Ascending aorta (tissue), 2 donors: ENCODE results near the gene ZNF436. TPM values are rescaled to one million over a fixed set of nuclear protein-coding genes. Genes with fewer than 3 reads are reported as not detected.

ENCODE experiments used
- DNase-seq, 2 donors: peaks; one replicate each; pipeline ENCODE4 v3.0.0-alpha.2; 2019; ENCODE audit warnings: low spot score in 2 of 2
- H3K27ac ChIP-seq, 2 donors: fragments of 200-600 bp; sonication (generic); one replicate each; pipeline ENCODE4 v1.5.1; 2016 to 2017; ENCODE audit warnings: mild to moderate bottlenecking in 1 of 2
- H3K27me3 ChIP-seq: fragments of 200-600 bp; sonication (generic); one replicate; pipeline ENCODE4 v1.5.1; 2017
- H3K36me3 ChIP-seq, 2 donors: fragments of 200-600 bp; sonication (generic); one replicate each; pipeline ENCODE4 v1.5.1; 2016
- H3K4me1 ChIP-seq, 2 donors: fragments of 200-600 bp; sonication (generic); one replicate each; pipeline ENCODE4 v1.5.1; 2016 to 2017; ENCODE audit warnings: mild to moderate bottlenecking in 1 of 2
- H3K4me3 ChIP-seq, 2 donors: fragments of 200-600 bp; sonication (generic); one replicate each; pipeline ENCODE4 v1.5.1; 2016 to 2017; ENCODE audit warnings: mild to moderate bottlenecking in 1 of 2
- H3K9me3 ChIP-seq, 2 donors: fragments of 200-600 bp; sonication (generic); one replicate each; pipeline ENCODE4 v1.5.1; 2016
- CTCF ChIP-seq, 3 experiments: fragments of 200-600 bp in 2 of 3; fragments of 450-650 bp in 1 of 3; sonication (generic) in 2 of 3; IDR thresholded peaks; one replicate each; pipeline ENCODE4 v1.5.1; 2016 to 2019; ENCODE audit warnings: antibody characterized with exemption in 3 of 3, mild to moderate bottlenecking in 1 of 3, moderate library complexity in 1 of 3
- intact Hi-C: fragments of 100-400 bp; cut with DNase I; formaldehyde crosslinking; loops from one replicate; pipeline ENCODE4 v1.15.1; 2023
- total RNA-seq: library from RNA; depleted of rRNA; stranded (reverse); fragments of >200 nt; gene quantifications from one replicate; pipeline ENCODE4 v1.1.0, GENCODE V29; 2016

Gene ZNF436
- total RNA-seq, 1 donor from 2014 or later: 3.1 TPM

- Histone ChIP-seq H3K36me3 (peaks cover 7 to 12% of the 10 kb centered on the region in 2 donors), H3K27me3 (no peaks in the 10 kb centered on the region), H3K27ac (peak overlapping the region; percentile 20 to 29), H3K9me3 (no peaks in the 10 kb centered on the region), H3K4me1 (peaks cover 3 to 28% of the 10 kb centered on the region in 2 donors), H3K4me3 (no peak overlapping the region)
- intact Hi-C loops: no loop called here
- DNase-seq: no peak
- no peak for TF ChIP-seq CTCF (IDR thresholded peaks at IDR 0.05)
These were observed 37.5 kb upstream of the ZNF436 start for GRCh38 chr1:23407016-23407630.

GRCh38 chr1:23405946-23406345 is 36.3 kb upstream of the ZNF436 start:
- H3K27me3 ChIP-seq: no peaks in the 10 kb centered on the region
- H3K9me3 ChIP-seq: no peaks in the 10 kb centered on the region
- no peak for TF ChIP-seq CTCF (IDR thresholded peaks at IDR 0.05)
- H3K4me1 ChIP-seq: peaks cover 3 to 16% of the 10 kb centered on the region in 2 donors
- no peak for DNase-seq
- intact Hi-C loops: no loop called here
- no peak overlapping the region for H3K27ac ChIP-seq
- no peak overlapping the region for H3K4me3 ChIP-seq
- H3K36me3 ChIP-seq: peaks cover 7 to 12% of the 10 kb centered on the region in 2 donors

- DNase-seq: peak; percentile 53 to 92
- intact Hi-C loops: loop anchor here (1.0 to 2.0 kb wide), 2 partner anchors 35 to 60 kb away; partner anchors contain the start of genes HNRNPR and ZNF436
- peak; percentile 88 to 98 (median 98) for TF ChIP-seq CTCF (IDR thresholded peaks at IDR 0.05)
- peak overlapping the region; percentile 47 to 68 for H3K27ac ChIP-seq
- H3K9me3 ChIP-seq: no peaks in the 10 kb centered on the region
- peaks cover 3 to 16% of the 10 kb centered on the region in 2 donors for H3K4me1 ChIP-seq
- peak overlapping the region in 1 of 2 donors; percentile 39 for H3K4me3 ChIP-seq
- H3K27me3 ChIP-seq: no peaks in the 10 kb centered on the region
- peaks cover 7 to 15% of the 10 kb centered on the region in 2 donors for H3K36me3 ChIP-seq
These were observed 34.3 kb upstream of the ZNF436 start for GRCh38 chr1:23403735-23404486.

GRCh38 chr1:23403355-23403734 is 33.7 kb upstream of the ZNF436 start:
- intact Hi-C loops: loop anchor here (2.0 kb wide), 1 partner anchor 35 kb away; the partner anchor contains the start of gene ZNF436
- Histone ChIP-seq H3K27me3 (no peaks in the 10 kb centered on the region), H3K27ac (peak overlapping the region; percentile 47 to 68), H3K9me3 (no peaks in the 10 kb centered on the region), H3K4me1 (peaks cover 3 to 16% of the 10 kb centered on the region in 2 donors), H3K4me3 (no peak overlapping the region), H3K36me3 (peaks cover 3 to 12% of the 10 kb centered on the region in 2 donors)
- DNase-seq: no peak
- no peak for TF ChIP-seq CTCF (IDR thresholded peaks at IDR 0.05)

- DNase-seq: peak in 1 of 2 donors; percentile 70
- intact Hi-C loops: loop anchor here (2.0 kb wide), 1 partner anchor 34 kb away; the partner anchor contains the start of gene ZNF436
- Histone ChIP-seq H3K4me3 (no peak overlapping the region), H3K36me3 (peaks cover 0 to 9% of the 10 kb centered on the region in 2 donors), H3K9me3 (no peaks in the 10 kb centered on the region), H3K4me1 (peaks cover 3 to 16% of the 10 kb centered on the region in 2 donors), H3K27ac (peak overlapping the region; percentile 47 to 68), H3K27me3 (no peaks in the 10 kb centered on the region)
- TF ChIP-seq CTCF (IDR thresholded peaks at IDR 0.05): no peak
These were observed 33.4 kb upstream of the ZNF436 start for GRCh38 chr1:23403038-23403336.
